ENCODE data around the gene MICB.
"Not testable (repeated sequence)": the region's sequence is repeated elsewhere in the genome, so short reads cannot be mapped to it uniquely, and the experiment has no call there.

The MICB gene

DNA sequence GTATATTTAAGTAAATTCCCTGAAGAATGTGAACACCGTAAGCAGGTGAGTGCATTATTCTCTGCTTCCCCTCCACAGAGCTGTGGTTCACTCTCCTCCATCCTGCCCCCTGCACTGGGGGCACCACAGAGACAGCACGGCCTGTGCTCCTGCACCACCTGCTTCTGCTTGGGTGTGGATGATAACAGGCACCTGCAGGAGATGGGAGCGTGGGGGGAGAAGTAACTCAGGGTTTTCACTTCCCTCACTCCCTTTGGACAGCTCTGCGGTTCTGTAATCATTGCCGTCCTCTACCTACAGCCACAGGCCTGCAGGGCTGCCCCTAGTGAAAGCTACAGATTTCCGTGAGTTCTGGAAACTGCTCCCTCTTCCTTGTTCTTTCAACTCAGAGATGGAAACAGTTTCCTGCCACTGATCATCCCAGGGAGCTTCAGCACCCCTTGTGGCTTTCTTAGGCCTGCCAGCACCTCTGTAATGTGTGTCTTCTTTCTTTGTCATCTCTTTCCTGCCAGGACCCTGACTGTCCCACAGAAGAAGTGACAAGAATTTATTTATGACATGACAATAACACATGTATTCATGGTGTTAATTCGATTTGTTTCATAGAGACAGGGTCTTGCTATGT lies 21.3 kb upstream of the MICB start:
- no peak for DNase-seq

DNA sequence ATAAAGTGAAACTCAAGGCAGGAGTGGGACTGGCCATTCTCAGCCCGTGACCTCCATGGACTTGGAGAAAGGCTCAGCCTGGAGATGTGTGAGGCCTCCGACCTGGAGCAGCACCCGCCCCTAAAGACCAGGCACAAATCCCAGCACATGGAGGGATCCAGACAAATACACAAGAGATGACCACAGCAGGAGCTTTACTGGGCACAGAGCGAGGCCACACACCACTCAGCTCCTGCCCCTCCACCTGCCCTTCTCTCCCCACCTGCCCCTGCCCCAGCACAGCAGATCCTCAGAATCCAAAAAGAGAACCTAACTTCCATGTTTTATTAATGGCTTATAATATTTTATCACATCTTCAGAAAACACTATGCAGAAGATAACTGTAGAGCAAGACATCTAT lies 20.4 kb upstream of the MICB start:
- no peak for DNase-seq

GRCh38 chr6:31478186-31478950 lies 19.6 kb upstream of the MICB start:
- DNase-seq, result no peak

GRCh38 chr6:31479151-31479932 lies 18.6 kb upstream of the MICB start:
- DNase-seq, result no peak

- DNase-seq, result no peak
Observed at GRCh38 chr6:31479933-31480535, 17.9 kb upstream of the MICB start.

DNA sequence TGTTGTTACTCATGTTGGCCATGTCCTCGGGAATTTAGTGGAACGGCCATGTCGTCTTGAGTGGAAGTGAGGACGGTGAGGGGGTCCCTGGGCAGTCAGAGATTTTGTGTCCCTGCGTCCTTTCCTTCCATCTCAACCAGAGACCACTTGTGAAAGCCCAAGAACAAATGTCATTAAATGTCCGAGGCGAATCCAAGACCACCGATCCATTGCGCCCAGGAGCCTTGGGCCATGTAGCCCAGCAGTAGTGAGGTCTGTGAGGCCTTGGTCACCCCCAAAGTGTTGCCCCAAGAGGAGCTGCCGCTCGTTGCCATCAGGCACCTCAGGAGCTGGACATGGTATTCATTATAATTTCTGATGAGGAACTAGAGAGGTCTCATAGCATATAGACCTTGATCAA lies 17.4 kb upstream of the MICB start:
- DNase-seq, result no peak

DNA sequence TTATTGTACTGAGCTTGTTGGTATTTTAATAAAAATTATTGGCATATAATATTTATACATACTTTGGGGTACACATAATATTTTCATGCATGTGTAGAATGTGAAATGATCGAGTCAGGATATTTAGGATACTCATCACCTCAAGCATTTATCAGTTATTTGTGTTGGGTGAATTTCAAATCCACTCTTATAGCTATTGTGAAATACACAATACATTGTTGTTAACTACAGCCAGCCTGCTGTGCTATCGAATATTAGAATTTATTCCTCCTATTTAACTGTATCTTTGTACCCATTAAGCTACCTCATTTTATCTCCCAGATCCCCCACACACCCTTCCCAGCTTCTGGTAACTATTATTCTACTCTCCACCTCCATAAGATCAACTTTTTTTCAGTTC lies 14.6 kb upstream of the MICB start:
- no peak for DNase-seq

- DNase-seq, result no peak
Observed at GRCh38 chr6:31485055-31485454, 12.9 kb upstream of the MICB start.

DNA sequence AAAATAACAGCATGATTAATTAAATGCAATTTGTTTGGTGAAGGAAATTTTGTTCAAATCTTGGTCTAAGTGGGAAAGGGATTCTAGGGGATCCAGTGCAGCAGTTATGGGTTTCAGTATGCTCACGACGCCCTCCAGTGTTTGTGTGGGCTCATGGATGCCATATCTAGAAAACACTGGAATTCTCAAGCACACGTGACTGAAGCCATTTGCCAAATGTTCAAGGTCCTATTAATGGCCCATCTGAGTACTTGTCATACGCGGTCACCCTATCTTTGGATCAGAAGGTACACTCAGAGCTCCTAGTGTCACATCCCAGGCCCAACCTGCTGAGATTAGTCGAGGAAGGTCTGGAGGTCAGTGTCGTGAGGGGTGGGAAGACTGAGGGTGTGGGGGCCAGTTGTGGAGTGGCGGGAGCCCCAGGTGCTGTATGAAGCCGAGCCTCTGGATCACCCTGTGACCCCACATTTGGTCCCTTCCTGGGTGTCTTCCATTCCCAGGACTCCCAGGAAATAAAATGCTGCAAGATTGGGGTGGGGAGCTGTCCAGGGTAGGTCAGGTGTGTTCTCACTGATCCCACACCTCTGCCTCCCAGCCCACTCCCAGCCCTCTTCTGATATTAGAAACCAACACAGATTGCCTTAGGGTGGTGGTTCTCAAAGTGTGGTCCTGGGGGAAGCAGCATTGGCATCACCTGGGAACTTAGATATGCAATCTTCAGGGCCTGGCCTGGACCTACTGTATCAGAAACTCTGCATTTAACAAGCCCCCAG lies 11.7 kb upstream of the MICB start:
- DNase-seq, result not testable (repeated sequence)

DNA sequence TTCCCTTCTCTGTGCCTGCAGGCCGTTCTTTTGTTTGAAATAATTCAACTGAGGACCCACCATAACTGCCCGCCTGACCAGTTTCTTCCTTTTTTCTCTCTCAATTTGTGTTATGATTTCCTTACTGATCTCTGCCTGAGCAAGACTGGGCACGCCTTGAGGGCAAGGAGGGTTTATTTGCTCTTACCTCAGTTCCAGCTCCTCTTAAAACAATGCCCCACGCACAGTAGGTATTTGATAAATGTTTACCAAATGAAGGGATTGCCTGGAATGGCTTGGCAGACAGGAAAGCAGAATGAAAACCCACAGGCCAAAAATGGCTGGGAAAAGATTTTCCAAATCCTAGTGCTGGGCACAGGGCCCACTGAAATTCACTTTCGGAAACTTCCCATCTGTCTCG lies 10.3 kb upstream of the MICB start:
- DNase-seq, result not testable (repeated sequence)

- DNase-seq, result no peak
Observed at GRCh38 chr6:31489086-31489485, 8.9 kb upstream of the MICB start.

DNA sequence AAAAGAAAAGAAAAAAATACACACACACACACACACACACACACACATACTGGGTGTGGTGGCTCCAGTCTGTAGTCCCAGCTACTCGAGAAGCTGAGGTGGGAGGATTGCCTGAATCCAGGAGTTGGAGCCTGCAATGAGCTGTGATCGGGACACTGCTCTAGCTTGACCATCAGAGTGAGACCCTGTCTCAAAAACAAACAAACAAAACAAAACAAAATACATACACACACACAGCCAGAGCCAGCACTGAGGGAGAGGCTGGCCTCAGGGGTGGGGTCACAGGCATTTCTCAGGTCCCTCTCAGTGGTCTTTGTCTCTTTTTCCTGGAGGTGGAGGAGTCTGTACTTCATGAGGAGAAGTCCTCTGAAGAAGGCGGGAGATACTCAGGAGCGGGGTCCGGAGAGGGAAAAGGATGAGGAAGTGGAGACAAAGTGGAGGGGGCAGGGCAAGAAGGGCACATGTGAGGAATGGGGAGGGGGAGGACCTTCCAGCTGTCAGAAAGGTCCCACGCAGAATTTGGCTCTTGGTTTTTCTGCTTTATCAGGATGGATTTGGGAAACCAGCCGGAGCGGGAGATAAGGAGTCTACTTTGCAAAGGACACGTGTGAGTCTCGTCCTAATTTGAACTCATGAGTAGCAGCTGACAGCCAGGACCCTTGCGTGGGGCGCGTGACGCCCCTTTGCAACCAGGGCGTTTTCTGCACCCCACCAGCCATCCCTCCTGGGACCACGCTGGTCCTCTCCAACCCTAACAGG lies 7.7 kb upstream of the MICB start:
- DNase-seq, result no peak

- DNase-seq, result not testable (repeated sequence)
Observed at GRCh38 chr6:31493550-31493874, 4.4 kb upstream of the MICB start.

DNA sequence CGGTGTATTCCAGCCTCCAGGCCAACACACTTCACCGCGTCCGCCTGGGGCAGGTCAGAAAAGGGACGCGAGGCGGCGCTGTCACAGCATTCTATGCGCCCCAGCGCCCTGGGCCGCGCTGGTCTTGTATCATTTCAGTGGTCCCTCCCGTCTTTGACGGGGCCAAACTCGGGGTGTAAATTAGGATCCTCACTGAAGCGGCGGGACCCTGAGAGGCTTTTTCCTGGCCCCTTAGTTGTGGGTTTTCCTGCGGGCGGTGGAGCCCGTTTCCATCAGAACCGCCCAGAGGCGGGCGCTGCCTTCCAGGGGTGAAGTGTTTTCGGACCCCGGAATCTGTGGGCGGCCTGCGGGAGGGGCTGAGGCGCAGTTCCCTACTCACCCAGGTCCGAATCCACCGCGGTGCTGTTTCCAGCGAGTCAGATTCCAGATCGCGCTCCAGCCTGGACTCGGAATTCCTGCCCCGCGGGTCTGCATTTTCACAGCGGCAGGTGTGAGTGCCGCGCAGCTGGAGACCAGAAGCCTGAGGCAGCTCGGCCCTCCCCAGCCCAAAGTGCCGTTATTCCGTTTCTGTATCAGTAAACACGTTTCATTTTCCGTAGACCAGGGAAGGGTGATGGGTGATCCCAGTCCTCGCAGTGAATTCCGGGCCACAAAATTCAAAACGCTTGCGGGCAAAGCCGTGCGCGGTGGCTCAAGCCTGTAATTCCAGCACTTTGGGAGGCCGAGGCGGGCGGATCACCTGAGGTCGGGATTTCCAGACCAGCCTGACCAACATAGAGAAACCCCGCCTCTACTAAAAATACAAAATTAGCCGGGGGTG lies 3.9 kb upstream of the MICB start:
- peak; percentile 75 for DNase-seq

- no peak for DNase-seq
Observed at GRCh38 chr6:31495580-31495979, 2.4 kb upstream of the MICB start.

- not testable (repeated sequence) for DNase-seq
Observed at GRCh38 chr6:31496826-31497225, 1.1 kb upstream of the MICB start.

GRCh38 chr6:31498748-31499147 lies 803 bp downstream of the MICB start:
- DNase-seq, result no peak

DNA sequence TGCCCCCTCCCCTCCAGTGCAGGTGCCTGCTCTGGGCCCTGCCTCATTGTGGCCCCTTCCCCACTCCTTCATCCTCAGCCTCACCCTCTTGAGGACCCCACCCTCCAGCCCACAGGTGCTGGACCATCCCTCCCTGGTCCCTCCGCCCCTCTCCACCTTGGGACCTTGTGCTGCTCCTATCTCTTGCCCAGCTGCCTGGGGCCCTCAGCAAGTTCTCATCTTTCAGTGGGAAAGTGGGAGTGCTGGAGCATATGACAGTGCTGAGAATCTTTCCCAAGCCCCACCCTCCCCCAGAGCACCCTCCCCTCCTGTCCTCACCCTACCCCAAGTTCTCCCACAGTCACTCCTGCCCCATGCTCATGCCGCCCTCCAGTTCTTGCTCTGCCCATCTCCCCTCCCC lies 1.7 kb downstream of the MICB start:
- not testable (repeated sequence) for DNase-seq

GRCh38 chr6:31502586-31502985 lies 4.6 kb downstream of the MICB start:
- no peak for DNase-seq

DNA sequence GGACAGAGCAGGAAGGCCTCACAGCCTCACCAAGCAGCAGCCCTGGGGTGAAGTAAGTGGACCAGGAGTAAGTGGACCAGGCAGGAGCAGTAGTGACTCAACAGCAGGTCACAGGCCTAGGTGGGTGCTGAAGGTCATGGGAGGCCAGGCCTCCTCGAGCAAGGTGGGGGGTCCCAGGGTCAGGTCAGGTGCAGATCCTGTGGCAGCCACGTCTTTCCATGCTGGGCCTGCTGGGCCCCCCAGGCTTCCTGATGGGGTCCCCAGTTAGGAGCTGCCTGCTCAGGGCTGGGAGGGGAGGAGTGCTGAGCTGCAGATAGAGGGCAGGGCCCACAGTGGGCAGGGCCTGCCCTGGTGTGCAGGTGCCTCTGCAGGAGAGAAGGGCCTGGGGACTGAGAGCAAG lies 11.1 kb downstream of the MICB start:
- not testable (repeated sequence) for DNase-seq

GRCh38 chr6:31510007-31510406 lies 12.1 kb downstream of the MICB start:
- no peak for DNase-seq
